T-helper 1 cell (primary cell): ENCODE measurements around the gene SEC16A.

Experiments
- DNase-seq, 5 donors: peaks; one replicate each; pipeline ENCODE4 v3.0.0-alpha.2; 2012 to 2020
- total RNA-seq, 4 donors: gene quantifications; one replicate each; lab custom pipeline; 2026; lab: John Stamatoyannopoulos, UW

SEC16A gene, protein sequence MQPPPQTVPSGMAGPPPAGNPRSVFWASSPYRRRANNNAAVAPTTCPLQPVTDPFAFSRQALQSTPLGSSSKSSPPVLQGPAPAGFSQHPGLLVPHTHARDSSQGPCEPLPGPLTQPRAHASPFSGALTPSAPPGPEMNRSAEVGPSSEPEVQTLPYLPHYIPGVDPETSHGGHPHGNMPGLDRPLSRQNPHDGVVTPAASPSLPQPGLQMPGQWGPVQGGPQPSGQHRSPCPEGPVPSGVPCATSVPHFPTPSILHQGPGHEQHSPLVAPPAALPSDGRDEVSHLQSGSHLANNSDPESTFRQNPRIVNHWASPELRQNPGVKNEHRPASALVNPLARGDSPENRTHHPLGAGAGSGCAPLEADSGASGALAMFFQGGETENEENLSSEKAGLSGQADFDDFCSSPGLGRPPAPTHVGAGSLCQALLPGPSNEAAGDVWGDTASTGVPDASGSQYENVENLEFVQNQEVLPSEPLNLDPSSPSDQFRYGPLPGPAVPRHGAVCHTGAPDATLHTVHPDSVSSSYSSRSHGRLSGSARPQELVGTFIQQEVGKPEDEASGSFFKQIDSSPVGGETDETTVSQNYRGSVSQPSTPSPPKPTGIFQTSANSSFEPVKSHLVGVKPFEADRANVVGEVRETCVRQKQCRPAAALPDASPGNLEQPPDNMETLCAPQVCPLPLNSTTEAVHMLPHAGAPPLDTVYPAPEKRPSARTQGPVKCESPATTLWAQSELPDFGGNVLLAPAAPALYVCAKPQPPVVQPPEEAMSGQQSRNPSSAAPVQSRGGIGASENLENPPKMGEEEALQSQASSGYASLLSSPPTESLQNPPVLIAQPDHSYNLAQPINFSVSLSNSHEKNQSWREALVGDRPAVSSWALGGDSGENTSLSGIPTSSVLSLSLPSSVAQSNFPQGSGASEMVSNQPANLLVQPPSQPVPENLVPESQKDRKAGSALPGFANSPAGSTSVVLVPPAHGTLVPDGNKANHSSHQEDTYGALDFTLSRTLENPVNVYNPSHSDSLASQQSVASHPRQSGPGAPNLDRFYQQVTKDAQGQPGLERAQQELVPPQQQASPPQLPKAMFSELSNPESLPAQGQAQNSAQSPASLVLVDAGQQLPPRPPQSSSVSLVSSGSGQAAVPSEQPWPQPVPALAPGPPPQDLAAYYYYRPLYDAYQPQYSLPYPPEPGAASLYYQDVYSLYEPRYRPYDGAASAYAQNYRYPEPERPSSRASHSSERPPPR (N-terminal part only)
- 183 to 231 (median 194) reads per million in 4 donors for total RNA-seq

DNA sequence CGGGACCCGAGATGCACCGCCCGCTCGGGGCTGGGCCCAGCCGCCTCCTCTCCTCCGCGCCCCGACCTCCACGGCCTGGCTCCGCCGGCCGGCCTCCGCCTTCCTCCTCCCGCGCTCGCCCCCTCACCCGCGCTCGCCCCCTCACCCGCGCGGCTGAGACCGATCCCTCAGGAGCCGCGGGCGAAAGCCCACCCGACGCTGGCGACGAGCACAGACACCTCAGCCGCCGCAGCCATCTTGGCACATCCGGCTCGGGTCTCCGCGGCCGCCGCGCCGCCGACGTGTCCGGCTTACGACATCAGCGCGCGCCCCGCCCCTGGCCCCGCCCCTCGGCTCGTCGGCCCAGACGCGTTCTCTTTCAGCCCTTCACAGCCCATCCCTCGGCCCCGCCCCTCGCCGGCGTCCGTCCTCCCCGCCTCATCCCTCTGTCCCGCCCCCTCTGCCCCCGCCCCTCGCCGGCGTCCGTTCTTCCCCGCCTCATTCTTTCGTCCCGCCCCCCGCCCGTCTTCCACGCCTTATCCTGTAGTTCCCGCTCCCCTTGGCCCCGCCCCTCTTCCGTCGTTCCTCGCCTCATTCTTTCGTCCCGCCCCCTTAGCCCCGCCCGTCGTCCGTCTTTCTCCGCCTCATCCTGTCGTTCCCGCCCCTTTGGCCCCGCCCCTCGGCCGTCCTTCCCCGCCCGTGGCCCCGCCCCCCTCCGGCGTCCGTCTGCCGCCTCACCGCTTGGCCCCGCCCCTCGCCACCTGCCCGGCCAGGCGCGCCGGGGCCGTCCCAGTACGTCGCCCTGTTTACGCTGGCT lies at the start of gene SEC16A:
TSS of gene SEC16A (minus strand) at position 248 of the 796 bp plus-strand sequence. CDS start 5,425 bp downstream, outside the sequence.
- peak; percentile 98 to 100 (median 100) for DNase-seq

DNA sequence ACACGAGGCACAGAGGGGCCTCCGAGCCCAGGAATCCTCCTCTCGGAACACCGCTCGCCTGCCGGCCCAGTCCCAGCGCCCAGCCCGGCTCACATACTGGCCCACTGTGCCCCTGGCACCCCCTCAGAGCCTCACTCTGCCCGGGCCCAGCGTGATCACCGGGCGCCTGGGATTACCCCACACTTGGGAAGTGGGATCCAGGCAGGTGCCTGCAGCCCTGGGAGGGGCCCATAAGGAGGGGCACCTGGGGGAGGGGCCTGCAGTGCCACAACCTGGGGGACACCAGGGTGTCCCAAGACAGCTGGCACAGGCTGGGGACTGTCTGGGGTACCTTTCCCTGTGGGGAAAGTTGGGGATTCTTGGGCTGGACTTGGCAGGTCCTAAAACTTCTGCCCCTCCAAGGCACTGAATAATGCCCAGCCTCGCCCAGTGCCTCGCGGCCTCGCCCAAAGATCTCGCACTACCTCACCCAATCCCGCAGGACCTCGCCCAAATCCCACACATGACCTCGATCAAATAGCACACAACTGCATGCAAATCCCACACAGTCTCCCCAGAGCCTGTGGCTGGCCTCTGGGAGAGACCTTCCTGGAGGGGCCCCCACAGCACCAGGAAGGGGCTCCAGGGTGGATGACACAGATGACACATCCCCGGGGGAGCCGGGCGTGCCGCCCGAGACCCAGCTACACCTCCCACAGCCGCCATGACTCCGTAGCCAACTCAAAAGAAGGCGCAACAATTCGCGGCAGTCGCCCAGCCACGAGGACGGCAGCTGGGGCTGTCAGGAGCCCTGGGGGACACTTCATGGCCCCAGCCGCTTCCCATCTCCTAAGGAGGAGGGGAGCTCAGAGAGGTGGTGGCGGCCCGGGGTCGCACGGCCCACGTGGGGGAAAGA lies 49.3 kb upstream of the SEC16A start:
- no peak for DNase-seq

DNA sequence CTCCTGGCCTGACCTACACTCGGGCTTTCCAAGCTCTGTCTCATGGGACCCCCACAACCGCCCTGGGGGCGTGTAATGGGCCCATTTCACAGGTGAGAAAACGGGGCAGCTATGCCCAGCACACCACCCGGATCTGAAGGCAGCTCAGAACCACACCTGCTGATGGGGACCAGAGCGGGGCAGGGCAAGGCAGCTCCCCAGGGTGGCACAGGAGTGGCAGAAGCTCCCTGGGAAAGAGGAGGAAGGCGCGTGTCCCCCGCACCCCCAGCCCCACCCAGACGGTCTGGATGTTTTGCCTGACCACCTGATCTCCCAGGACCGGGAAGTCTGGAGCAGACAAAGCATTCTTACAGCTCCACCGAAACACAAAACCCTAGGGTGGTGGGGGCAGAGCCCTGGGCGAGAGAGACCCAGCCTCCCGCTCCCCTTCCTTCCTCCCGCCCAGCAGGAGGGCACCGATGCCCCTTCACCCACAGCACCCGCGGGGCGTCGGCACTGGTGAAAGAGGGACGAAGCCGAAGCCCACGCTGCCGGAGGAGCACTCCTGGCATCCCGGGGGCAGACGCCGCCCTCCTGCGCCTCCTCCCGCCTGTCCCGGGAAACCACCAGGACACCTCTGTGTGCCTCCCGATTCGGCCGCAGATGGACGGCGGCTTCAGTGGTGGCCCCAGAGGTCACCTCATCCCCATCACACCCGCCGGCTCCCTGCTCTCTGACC lies 48.5 kb upstream of the SEC16A start:
- no peak for DNase-seq

DNA sequence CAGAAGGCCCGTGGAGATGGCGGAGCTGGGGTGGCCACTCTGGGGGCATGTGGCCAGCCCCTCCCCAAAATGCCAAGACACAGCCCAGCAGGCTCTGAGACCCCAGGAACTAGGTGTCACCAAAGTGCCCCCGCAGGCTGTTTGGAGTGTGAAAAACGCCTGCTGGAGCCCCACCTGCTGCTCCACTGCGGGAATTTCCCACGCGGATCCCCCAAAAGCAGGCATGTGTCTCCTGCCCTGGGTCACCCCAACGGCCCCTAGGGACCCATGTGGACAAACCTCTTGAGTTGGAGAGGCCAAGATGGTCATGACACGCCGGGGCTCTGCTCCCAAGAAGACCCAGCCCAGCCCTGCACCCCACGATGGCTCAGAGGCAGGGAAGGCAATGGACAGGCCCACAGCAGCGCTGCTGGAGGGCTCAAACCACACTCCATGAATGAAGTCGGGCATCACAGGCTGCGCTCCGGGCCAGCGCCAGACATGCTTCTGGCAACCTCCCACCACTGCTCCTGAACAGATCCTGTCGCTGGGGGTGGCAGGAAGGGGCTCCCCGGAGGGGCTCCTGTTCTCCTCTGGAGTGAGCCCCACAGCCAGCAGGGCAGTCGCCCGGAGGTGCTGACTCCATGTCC lies 47.7 kb upstream of the SEC16A start:
- no peak for DNase-seq

DNA sequence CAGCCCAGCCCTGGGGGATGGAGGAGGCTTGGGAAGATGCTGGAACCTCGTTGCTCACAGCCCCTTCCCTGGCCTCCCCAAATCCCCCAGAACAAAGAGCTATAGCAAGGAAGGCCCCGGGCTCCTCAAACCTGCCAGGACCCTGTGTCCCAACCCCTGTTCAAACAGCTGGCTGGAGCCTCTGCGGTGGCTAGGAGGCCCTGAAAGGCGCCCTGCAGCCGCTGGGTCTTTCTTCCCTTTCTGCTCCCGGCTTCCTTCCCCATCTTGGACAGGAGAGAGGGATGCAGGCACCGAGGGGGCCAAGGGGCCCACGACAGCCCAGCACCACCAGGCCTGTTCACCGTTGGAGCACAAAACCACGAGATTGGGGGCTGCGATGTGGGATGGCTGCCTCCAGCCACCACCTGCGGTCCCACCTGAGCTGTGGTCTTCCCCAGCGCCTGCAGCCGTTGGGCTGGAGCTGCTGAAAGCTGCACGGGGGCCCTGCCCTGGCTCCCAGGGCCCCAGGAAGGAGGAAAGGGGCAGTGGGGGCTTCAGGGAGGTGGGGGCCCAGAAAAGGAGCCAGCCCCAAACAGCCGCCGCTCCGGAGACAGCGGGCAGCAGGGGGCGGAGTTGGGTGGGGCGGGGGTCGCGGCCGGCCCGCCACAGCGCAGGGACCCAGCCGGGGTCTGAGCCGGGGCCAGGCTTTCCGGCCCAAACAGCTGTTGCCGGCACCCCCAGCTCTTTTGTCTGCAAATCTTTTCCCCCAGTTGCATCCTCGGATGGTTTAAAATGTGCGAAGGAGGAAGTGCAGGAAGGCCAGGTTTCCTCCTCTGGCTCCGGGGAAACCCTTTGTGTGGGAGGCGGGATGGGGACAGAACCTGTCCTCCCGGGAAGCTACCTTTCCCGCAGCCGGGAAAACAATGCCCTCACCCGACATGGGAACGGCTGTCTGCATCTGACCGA lies 46.9 kb upstream of the SEC16A start:
- DNase-seq: no peak

DNA sequence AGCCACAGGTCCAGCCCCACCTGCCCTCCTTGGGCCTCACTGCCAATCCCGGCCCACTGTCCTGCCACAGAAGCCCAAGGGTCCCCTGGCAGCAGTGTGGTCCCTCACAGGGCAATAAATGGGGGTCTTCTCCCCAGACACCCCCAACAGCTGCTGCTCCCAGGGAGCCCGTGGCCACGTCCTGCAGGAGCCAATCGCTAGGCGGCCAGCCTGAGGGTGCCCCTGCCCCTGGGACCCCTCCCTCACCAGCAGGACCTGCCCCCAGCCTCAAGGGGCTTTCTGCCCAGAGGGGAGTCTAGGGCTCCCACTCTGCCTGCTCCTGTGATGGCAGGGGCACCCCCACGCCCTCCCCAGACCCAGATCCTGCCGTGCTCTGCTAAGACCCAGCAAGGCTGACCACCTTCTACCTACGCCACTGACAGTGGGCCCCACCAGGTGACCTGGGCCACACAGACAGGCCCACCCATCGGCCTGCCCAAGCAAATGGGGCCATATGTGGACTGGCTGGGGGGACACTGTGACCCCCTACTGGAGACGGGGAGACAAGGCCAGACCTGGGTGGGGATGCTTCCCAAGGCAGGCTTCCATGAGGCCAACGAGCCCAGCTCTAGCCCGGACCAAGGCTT lies 46.0 kb upstream of the SEC16A start:
- DNase-seq: no peak

DNA sequence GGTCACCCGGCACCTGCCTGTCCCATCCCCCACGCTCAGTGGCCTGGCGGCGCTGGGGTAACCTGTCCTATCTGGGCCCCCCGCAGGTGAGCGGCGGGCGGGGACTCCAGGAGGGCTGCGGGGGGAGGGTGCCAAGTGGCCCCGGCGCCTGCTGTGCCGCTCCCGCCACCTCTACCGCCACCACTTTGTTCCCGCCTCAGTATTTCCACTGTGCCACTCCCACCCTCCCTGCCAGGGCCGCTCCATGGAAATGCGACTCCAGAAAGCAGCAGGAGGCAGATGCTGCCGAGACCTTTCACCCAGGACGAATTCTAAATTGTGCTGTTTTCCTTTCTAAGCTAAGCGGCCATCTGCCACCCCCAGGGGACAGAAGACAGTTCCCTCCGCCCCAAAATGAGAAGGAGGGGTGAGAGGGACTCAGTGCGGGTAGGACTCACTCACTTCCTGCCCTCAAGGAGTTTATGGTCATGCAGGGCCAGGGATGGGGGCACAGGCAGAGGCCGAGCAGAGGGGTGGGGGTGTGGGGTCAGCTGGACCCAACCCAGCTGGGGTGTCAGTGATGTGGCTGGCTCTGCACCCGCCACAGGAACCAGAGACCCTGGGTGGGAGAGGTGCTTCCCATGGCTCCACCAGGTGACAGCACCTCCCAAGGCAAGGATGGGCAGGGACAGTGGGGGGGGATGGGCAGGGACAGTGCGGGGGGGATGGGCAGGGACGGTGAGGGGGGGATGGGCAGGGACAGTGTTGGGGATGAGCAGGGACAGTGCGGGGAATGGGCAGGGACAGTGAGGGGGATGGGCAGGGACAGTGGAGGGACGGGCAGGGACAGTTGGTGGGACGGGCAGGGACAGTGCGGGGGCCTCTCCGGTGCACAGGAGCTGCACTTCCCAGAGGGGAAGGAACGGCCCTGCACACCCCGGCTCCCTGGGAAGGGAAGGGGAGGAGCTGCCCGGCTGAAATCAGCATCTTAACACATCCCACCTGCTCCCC lies 45.2 kb upstream of the SEC16A start:
- peak in 1 of 5 donors; percentile 20 for DNase-seq

DNA sequence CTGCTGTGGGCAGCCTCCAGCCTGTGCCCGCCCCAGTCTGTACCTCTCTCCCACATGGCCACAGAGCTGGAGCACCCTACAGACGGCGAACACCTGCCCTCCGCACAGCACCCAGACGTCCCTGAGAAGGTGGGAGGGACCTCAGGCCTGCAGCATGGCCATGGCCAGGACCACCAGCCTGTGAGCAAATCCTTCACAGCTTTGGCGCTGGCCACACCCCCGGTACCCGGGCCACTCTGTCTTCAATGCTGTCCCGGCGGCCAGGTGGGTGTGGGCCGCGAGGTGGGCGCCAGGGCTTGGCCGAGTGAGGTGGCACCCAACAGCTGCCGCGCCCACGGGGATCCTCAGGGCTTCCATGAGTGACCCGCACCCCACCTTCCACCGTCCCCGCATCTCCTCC lies 44.3 kb upstream of the SEC16A start:
- DNase-seq: no peak

DNA sequence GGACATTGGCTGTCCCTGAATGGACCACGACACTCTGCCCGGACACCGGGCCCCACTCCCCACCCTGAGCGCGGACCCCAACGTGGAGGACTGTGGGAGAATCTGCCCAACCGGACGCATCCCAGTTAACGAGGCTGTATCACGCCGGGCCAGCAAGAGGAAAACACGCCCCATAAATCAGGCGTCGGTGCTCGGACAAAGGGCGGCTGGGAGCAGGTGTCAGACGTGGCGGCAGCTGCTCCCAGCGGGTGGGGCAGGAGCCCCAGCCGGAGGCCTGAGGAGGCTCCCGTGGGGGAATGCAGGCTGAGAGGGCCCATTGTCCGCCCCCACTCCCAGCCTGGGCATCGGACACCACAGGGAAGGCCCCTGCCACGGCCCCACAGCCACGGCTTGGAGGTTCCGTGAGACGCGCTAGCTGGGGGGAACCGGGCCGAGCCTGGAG lies 43.8 kb upstream of the SEC16A start:
- no peak for DNase-seq

DNA sequence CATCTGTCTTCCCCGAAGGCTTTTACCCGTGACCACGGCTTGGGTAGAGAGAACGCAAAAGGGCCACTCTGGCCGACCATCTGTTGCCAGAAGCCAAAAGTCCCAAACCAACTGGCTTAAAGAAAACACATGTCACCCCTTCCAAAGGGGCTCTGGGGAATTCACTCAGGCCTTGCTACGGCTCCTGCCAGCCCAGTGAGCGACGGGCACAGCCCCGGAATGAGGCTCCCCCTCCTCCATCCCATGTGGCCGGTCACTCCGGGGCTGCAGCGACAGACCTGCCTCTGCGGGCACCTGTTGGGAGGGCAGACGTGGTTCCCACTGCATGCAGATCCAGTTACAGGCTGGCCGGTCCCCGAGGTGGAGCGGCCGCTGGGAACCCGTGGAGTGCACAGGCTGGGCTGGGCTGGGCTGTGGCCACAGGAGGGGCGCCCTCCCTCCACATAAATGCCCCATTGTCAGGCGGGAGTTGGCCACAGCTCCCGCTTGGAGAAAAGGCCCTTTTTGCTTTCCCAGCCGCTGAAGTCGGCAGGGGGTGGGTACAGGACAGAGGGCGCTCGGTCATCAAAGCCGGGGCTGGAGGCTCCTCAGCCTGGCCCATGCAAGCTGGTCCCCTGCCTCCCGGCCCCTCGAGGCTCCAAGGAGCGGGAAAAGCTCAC lies 43.1 kb upstream of the SEC16A start:
- DNase-seq: no peak

DNA sequence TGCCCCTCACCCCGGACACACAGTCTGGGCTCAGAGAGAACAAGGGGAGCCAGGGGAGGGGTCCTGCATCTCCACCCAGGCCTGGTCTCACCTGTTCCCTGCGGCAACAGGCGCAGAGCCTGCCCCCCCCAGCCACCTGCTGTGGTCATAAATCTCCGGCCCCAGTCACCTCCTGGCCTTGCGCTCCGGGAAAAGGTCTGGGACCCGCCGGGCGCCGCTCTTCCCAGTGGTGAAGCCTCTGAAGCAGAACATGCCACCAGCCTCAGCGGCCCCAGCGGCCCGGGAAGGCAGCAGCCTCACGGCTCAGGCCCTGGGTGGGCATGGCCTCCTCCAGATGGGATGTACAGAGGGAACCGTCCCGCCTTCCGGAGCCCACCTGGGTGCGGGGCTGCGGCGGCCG lies 42.4 kb upstream of the SEC16A start:
- DNase-seq: no peak

DNA sequence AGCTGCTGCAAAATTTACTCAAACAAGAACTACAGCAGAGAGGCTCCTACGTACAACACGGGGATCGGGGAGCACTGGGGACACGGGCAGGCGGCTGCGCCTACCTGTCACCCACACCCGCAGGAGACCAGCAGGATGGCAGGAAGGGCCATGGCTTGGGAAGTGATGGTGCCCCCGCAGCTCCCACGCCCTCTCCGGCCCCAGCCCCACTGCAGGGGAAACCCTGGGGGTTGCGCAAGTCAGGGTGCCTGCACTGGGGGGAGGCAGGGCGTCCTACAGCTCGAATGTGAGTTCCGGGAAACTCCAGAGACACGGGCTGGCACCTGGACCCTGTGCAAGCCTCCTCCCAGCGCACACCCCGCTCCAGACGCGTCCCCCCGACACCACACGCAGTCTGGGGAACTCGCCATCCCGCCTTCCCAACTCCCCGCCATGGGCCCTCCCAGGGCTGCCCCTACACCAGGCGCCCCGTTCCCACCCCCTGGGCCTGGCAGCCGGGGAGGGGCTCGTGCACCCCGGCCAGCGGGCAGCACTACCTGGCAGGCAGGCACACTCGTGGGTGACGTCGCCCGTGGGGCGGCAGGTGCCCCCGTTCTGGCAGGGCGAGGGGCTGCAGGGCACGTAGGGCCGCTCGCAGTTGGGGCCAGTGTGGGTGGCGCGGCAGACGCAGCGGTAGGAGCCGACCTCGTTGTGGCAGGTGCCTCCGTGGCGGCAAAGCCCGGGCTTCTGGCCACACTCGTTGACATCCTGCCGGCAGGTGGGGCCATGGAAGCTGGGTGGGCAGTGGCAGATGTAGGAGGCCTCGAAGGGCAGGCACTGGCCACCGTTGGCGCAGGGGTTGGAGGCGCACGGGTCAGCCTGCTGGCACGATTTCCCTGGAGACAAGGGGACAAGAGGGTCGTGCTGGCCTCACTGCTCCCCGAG lies 39.7 kb upstream of the SEC16A start:
- no peak for DNase-seq

DNA sequence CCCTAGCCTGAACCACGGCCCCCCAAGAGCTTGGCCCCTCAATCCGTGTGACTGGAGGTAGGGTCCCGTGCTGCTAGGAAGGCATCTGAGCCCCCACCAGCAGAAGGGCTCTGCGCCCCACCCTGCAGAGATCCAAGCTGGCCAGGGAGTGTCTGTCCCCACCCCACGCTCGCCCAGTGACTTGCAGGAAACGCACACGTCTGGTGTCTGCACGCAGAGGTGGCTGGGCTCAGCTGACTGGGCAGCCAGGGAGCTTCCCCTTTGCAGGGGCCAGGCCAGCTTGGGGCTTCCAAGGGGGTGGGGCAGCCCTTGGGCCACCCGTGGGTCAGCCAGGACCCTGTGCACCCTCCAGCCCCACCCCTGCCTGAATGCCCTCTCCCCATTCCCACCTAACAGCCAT lies 38.7 kb upstream of the SEC16A start:
- no peak for DNase-seq

DNA sequence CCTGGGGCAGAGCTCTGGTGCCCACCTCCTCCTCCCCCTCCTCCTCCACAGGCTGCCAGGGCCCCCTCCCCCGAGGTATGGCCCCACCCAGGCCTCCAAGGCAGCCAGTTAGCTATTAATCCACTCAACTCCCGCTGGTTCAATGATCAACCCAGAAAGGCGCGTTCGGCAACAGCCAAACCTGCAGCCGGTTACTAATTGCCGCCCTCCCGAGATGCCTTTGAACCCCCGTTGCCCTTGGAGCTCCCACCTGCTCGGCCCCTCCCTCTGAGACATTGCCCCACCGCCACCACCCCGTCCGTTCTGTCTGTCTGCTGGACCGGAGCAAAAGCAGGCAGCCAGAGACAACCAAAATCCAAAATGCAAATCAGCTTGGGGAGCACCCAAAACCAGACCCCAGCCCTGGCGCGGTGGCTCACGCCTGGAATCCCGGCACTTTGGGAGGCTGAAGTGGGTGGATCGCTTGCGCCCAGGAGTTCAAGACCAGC lies 37.3 kb upstream of the SEC16A start:
- DNase-seq: no peak
